ENCODE measurements around the gene PYGO2. TPM values are rescaled to one million over a fixed set of nuclear protein-coding genes. Genes with fewer than 3 reads are reported as not detected.
"Not testable (repeated sequence)": the region's sequence is repeated elsewhere in the genome, so short reads cannot be mapped to it uniquely, and the experiment has no call there.

PYGO2 gene
- total RNA-seq, 1 donor from 2014 or later = 29.2 TPM

DNA sequence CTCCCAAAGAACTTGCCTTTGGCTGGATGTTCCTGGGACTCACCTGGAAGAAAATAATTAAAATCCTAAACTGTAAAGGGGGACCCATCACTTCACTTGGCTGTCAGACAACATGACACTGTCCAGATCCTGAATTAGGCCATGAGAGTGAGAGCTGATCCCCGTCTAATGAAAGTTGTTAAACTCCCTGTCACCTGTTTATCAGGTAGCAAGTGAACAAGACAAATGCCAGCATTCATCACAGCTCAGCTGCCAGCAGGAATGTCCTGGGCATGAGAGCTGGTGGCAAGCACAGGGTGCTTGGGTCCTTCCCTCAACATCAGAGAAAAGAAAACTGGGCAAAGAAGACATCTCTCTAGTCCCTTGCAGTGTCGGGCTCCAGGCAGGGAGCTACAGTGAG, 48.8 kb downstream of the PYGO2 start:
- Mint-ChIP-seq H3K4me1 (ENCODE audit: unreplicated experiment) (no peaks in the 10 kb centered on the region), H3K27me3 (ENCODE audit: unreplicated experiment) (no peaks in the 10 kb centered on the region), H3K36me3 (ENCODE audit: unreplicated experiment) (peaks cover 6% of the 10 kb centered on the region), H3K27ac (ENCODE audit: unreplicated experiment) (no peak overlapping the region), H3K9me3 (ENCODE audit: unreplicated experiment) (peaks cover 11% of the 10 kb centered on the region), H3K4me3 (ENCODE audit: unreplicated experiment) (no peak overlapping the region)
- no peak for DNase-seq (ENCODE audit: extremely low spot score, unreplicated experiment)
- no peak for TF ChIP-seq CTCF (IDR thresholded peaks at IDR 0.05)

DNA sequence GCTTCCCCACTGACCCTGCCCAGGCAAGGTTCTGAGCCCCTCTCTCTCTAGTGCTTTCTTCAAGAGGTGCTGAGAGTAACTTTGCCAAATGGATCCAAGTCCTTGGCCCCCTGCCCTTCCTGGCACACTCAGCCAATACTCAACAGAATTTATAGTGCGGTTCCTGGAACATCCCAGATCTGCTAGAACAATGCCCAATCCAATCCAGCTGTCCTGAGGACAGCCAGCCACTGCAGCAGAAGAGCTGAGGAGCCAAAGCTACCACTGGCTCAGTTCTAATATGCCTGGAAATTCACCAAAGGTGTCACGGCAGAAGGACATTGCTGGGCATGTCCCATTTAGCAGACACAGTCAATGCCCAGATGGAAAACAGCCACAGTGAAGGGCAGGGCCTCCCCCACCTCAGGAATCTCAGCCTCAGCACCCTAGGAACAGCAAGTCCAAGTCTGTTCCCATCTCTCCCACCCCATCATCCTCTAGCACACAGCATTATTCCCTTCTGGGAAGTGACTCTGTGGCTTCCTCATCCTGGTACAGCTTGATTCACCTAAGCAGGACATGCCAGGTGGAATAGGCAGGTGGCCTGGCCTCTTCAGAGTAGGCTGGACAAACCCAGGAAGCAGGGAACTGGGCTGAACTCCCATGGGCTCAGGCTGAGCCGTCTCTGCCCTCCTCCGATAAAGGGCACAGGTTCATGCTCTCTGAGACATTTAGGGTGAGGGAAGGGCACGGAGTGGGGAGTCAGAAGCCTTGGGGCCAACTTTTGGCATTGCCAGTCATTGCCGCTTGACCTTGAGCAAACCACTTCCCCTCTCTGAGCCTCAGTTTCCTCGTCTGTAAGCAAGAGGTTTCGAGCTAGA, 49.7 kb downstream of the PYGO2 start:
- H3K27ac Mint-ChIP-seq (ENCODE audit: unreplicated experiment) = no peak overlapping the region

DNA sequence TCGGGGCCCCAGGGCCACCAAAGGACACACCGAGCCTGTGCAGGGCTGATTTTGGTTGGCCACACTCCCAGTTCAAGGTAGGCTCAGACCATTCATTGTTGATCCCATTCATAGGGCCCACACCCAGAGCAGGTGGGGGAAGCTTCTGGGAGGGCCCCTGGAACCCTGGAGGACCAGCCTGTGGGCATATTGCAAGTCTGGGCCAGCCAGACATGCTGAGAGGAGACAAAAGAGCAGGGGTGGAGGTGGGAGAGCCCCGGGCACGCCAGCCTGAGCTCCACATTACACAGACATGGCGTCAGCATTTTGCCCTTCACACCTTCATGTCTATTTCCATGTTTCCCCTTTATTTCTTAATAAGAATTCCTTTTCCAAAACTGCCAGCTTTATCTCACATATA, 50.7 kb downstream of the PYGO2 start:
- no peak overlapping the region for H3K4me3 Mint-ChIP-seq (ENCODE audit: unreplicated experiment)
- H3K36me3 Mint-ChIP-seq (ENCODE audit: unreplicated experiment) = no peaks in the 10 kb centered on the region
- H3K27me3 Mint-ChIP-seq (ENCODE audit: unreplicated experiment) = no peaks in the 10 kb centered on the region
- TF ChIP-seq CTCF (IDR thresholded peaks at IDR 0.05) = no peak
- no peak overlapping the region for H3K27ac Mint-ChIP-seq (ENCODE audit: unreplicated experiment)
- H3K4me1 Mint-ChIP-seq (ENCODE audit: unreplicated experiment) = no peaks in the 10 kb centered on the region
- no peak for DNase-seq (ENCODE audit: extremely low spot score, unreplicated experiment)
- peaks cover 4% of the 10 kb centered on the region for H3K9me3 Mint-ChIP-seq (ENCODE audit: unreplicated experiment)

More for the DNA sequence above, 49.7 kb downstream of the PYGO2 start:
- H3K36me3 Mint-ChIP-seq (ENCODE audit: unreplicated experiment) = peaks cover 5% of the 10 kb centered on the region
- no peak for TF ChIP-seq CTCF (IDR thresholded peaks at IDR 0.05)
- H3K27me3 Mint-ChIP-seq (ENCODE audit: unreplicated experiment) = no peaks in the 10 kb centered on the region
- H3K9me3 Mint-ChIP-seq (ENCODE audit: unreplicated experiment) = peaks cover 13% of the 10 kb centered on the region
- H3K4me1 Mint-ChIP-seq (ENCODE audit: unreplicated experiment) = no peaks in the 10 kb centered on the region
- no peak for DNase-seq (ENCODE audit: extremely low spot score, unreplicated experiment)
- H3K4me3 Mint-ChIP-seq (ENCODE audit: unreplicated experiment) = no peak overlapping the region

- Mint-ChIP-seq H3K27me3 (ENCODE audit: unreplicated experiment) (no peaks in the 10 kb centered on the region), H3K9me3 (ENCODE audit: unreplicated experiment) (peaks cover 4% of the 10 kb centered on the region), H3K4me3 (ENCODE audit: unreplicated experiment) (no peak overlapping the region), H3K36me3 (ENCODE audit: unreplicated experiment) (no peaks in the 10 kb centered on the region), H3K27ac (ENCODE audit: unreplicated experiment) (no peak overlapping the region), H3K4me1 (ENCODE audit: unreplicated experiment) (no peaks in the 10 kb centered on the region)
- no peak for DNase-seq (ENCODE audit: extremely low spot score, unreplicated experiment)
- TF ChIP-seq CTCF (IDR thresholded peaks at IDR 0.05) = no peak
These were observed 52.6 kb downstream of the PYGO2 start for GRCh38 chr1:154908937-154909336.

- not testable (repeated sequence) for H3K9me3 Mint-ChIP-seq (ENCODE audit: unreplicated experiment); DNase-seq (ENCODE audit: extremely low spot score, unreplicated experiment); H3K4me1 Mint-ChIP-seq (ENCODE audit: unreplicated experiment); H3K4me3 Mint-ChIP-seq (ENCODE audit: unreplicated experiment); H3K27ac Mint-ChIP-seq (ENCODE audit: unreplicated experiment); H3K27me3 Mint-ChIP-seq (ENCODE audit: unreplicated experiment); H3K36me3 Mint-ChIP-seq (ENCODE audit: unreplicated experiment)
These were observed 53.5 kb downstream of the PYGO2 start for GRCh38 chr1:154908129-154908528.

Small RNA genes lying within 50 kb of the gene (microRNA-seq; reads per million reads assigned to microRNA genes)
- not detected for gene MIR4258 (ENCODE audit: unreplicated experiment)

Other genes starting within 250 kb of the PYGO2 start
- 0.16 and 0.29 TPM in 2 replicates for gene KCNN3, start 91.5 kb downstream of the PYGO2 start, total RNA-seq
- 29.5 and 34.5 TPM in 2 replicates for gene PMVK, start 25.1 kb downstream of the PYGO2 start, total RNA-seq
- 90.1 and 92.6 TPM in 2 replicates for gene PBXIP1, start 5.7 kb downstream of the PYGO2 start, total RNA-seq
- 219 and 239 TPM in 2 replicates for gene SHC1, start 9.0 kb upstream of the PYGO2 start, total RNA-seq
- 38.5 and 39.6 TPM in 2 replicates for gene CKS1B, start 12.9 kb upstream of the PYGO2 start, total RNA-seq
- 30.2 and 31.2 TPM in 2 replicates for gene FLAD1, start 21.6 kb upstream of the PYGO2 start, total RNA-seq
- gene LENEP, start 31.8 kb upstream of the PYGO2 start, total RNA-seq = not detected in 2 replicates
- gene ZBTB7B, start 41.0 kb upstream of the PYGO2 start, total RNA-seq = 34.4 and 37.8 TPM in 2 replicates
- gene DCST2, start 72.0 kb upstream of the PYGO2 start, total RNA-seq = 0.75 and 1.0 TPM in 2 replicates
- not detected in 2 replicates for gene DCST1, start 72.0 kb upstream of the PYGO2 start, total RNA-seq
- 88.4 and 89.4 TPM in 2 replicates for gene ADAM15, start 89.5 kb upstream of the PYGO2 start, total RNA-seq
- 10.1 and 12.4 TPM in 2 replicates for gene EFNA4, start 102.0 kb upstream of the PYGO2 start, total RNA-seq
- 2.1 and 2.9 TPM in 2 replicates for gene EFNA3, start 117.1 kb upstream of the PYGO2 start, total RNA-seq
- 29.3 and 31.3 TPM in 2 replicates for gene EFNA1, start 166.1 kb upstream of the PYGO2 start, total RNA-seq
- 26.5 and 26.6 TPM in 2 replicates for gene SLC50A1, start 174.1 kb upstream of the PYGO2 start, total RNA-seq
- gene DPM3, start 178.7 kb upstream of the PYGO2 start, total RNA-seq = 61.3 and 64.4 TPM in 2 replicates
- gene KRTCAP2, start 211.5 kb upstream of the PYGO2 start, total RNA-seq = 190 and 201 TPM in 2 replicates
- 6.1 and 7.7 TPM in 2 replicates for gene TRIM46, start 212.1 kb upstream of the PYGO2 start, total RNA-seq
- gene THBS3, start 246.1 kb upstream of the PYGO2 start, total RNA-seq = 55.4 and 57.2 TPM in 2 replicates
- 31.9 and 33.2 TPM in 2 replicates for gene MTX1, start 246.9 kb upstream of the PYGO2 start, total RNA-seq